HFF-Myc (cell line): ENCODE data around the gene UROD.

Experiments
- DNase-seq: peaks from one replicate; pipeline ENCODE4 v3.0.0-alpha.2; 2011; ENCODE audit warnings: low read depth; ENCODE audit errors: extremely low read depth
- H3K4me3 ChIP-seq: replicated peaks from 2 replicates; pipeline ENCODE4 v1.5.1; 2011; ENCODE audit warnings: low read depth, mild to moderate bottlenecking, control low read depth, low read length
- CTCF ChIP-seq: IDR thresholded peaks from 2 replicates; pipeline ENCODE4 v1.5.1; 2012; ENCODE audit warnings: mild to moderate bottlenecking, low read depth, low read length, control low read depth; ENCODE audit errors: missing control alignments

The UROD gene

GRCh38 chr1:45002650-45003645 lies 9.1 kb upstream of the UROD start:
- no peak for TF ChIP-seq CTCF

GRCh38 chr1:45003741-45004140 lies 8.3 kb upstream of the UROD start:
- DNase-seq: no peak
- H3K4me3 ChIP-seq: no peak overlapping the region
- no peak for TF ChIP-seq CTCF

More at GRCh38 chr1:45002650-45003645, 9.1 kb upstream of the UROD start:
- no peak for DNase-seq
- H3K4me3 ChIP-seq: no peak overlapping the region

- no peak for DNase-seq
- no peak for TF ChIP-seq CTCF
Measured at GRCh38 chr1:45004281-45004920, 7.7 kb upstream of the UROD start.

GRCh38 chr1:45005761-45006160 lies 6.3 kb upstream of the UROD start:
- TF ChIP-seq CTCF: no peak
- H3K4me3 ChIP-seq: no peak overlapping the region
- no peak for DNase-seq

More at GRCh38 chr1:45004281-45004920, 7.7 kb upstream of the UROD start:
- H3K4me3 ChIP-seq: no peak overlapping the region

GRCh38 chr1:45007311-45007710 lies 4.7 kb upstream of the UROD start:
- no peak overlapping the region for H3K4me3 ChIP-seq
- no peak for TF ChIP-seq CTCF
- DNase-seq: no peak

GRCh38 chr1:45008076-45008475 lies 4.0 kb upstream of the UROD start:
- no peak for TF ChIP-seq CTCF
- no peak for DNase-seq
- H3K4me3 ChIP-seq: no peak overlapping the region
